OCI-LY7 (cell line): ENCODE data around the gene PFDN1.

Source experiments
- EZH2phosphoT487 ChIP-seq: fragments of 200-600 bp; sonication (generic); IDR thresholded peaks from 2 replicates; pipeline ENCODE4 v1.6.1; 2018; ENCODE audit warnings: low read depth, borderline replicate concordance, mild to moderate bottlenecking, mixed run types, antibody characterized with exemption, low read length, moderate library complexity, mixed read lengths
- TF ChIP-seq, protein P1 (sequence below): fragments of 200-600 bp; sonication (generic); conservative IDR thresholded peaks from 2 replicates; pipeline ENCODE4 v1.5.1; 2014; ENCODE audit warnings: mild to moderate bottlenecking, antibody characterized with exemption, low read length, moderate library complexity, mixed read lengths

DNA sequence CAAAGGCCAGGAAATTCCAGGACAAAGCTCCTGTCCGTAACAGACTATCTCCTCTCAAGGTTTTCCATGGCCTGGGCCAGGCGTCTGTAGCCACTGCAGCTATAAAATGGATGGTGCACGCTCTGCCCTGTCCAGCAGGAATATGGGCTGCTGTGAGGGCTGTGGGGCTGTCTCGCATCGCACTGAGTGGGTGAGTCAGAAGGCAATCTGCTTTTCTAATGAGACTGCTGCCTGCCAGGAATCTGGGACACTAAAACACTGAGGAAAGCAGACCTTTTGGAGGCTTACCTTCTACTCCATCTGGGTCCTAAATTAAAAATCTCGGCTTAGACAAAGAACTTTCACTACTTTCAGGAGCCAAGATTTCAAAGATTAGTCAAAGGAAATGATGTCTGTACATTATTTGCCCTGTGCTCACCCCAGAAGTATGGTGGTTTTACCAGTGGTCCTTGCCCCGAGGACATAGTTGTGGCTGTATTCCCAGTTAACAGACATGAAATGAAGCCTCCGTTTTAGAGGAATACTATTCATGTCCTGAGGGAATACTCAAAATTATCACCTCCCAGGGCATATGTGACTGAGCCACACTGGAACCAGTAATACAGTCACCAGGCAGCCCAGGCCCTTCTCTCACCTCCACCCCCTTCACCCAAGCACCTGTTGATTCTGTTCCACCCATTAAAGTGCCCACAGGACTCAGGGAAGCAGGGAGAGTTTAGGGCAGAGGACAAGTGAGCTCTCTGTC is 56.4 kb downstream of the PFDN1 start:
- TF ChIP-seq, protein P1, sequence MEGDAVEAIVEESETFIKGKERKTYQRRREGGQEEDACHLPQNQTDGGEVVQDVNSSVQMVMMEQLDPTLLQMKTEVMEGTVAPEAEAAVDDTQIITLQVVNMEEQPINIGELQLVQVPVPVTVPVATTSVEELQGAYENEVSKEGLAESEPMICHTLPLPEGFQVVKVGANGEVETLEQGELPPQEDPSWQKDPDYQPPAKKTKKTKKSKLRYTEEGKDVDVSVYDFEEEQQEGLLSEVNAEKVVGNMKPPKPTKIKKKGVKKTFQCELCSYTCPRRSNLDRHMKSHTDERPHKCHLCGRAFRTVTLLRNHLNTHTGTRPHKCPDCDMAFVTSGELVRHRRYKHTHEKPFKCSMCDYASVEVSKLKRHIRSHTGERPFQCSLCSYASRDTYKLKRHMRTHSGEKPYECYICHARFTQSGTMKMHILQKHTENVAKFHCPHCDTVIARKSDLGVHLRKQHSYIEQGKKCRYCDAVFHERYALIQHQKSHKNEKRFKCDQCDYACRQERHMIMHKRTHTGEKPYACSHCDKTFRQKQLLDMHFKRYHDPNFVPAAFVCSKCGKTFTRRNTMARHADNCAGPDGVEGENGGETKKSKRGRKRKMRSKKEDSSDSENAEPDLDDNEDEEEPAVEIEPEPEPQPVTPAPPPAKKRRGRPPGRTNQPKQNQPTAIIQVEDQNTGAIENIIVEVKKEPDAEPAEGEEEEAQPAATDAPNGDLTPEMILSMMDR = no peak
- no peak for TF ChIP-seq EZH2phosphoT487
